ENCODE results near the gene MAP6.

Gene MAP6

DNA sequence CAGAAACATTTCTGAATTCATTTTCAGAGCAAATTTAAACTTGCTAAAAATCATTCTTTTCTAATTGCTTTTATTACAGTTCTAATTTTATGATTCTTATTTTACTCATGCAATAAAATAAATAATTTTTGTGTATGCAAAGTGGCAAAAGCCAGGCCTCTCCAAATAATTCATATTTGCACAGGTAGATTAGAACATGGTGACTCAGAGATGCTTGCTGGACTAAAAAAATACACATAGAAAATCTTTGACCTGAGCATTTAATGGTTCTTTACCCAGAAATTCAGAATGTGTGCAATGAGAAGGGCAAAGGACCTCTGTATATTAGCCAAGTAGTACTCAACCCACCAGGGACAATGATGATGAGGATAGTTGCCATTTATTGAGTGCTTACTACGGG, 15.3 kb downstream of the MAP6 start:
- Histone ChIP-seq H3K9ac (ENCODE audit: low read length) (no peak overlapping the region), H3K4me3 (ENCODE audit: low read depth, low read length) (no peak overlapping the region), H3K27ac (ENCODE audit: low read depth, low read length) (no peak overlapping the region), H2AFZ (ENCODE audit: insufficient read depth, low read length, poor library complexity) (no peak overlapping the region), H4K8ac (ENCODE audit: low read depth, low read length) (no peak overlapping the region), H4K12ac (ENCODE audit: low read depth, low read length) (no peak overlapping the region), H3K4me2 (ENCODE audit: low read length) (no peak overlapping the region), H3K18ac (ENCODE audit: low read length) (no peak overlapping the region), H3K79me2 (ENCODE audit: control insufficient read depth, insufficient read depth, low read length, poor library complexity) (no peaks in the 10 kb centered on the region), H4K91ac (ENCODE audit: low read depth, low read length) (no peak overlapping the region), H3K14ac (ENCODE audit: low read length) (no peak overlapping the region), H2BK12ac (ENCODE audit: low read length) (no peak overlapping the region), H3K4me1 (ENCODE audit: control insufficient read depth in 1 of 2, insufficient read depth in 2 of 2, low read length in 2 of 2) (peaks cover 0 to 3% of the 10 kb centered on the region in 2 experiments), H3K23ac (ENCODE audit: low read length) (no peak overlapping the region), H2AK5ac (ENCODE audit: low read length) (no peak overlapping the region), H3K79me1 (ENCODE audit: low read length) (no peaks in the 10 kb centered on the region), H3K27me3 (ENCODE audit: insufficient read depth, low read length) (no peaks in the 10 kb centered on the region), H3K9me3 (ENCODE audit: insufficient read depth, low read depth, low read length) (no peaks in the 10 kb centered on the region), H3K36me3 (ENCODE audit: control insufficient read depth in 1 of 2, insufficient read depth in 2 of 2, low read length in 2 of 2) (no peaks in the 10 kb centered on the region), H2BK120ac (ENCODE audit: insufficient read depth, low read length, poor library complexity) (no peak overlapping the region), H3K4ac (ENCODE audit: low read depth, low read length) (no peak overlapping the region), H2BK5ac (ENCODE audit: low read depth, low read length, poor library complexity) (no peak overlapping the region)
- no peak for DNase-seq
- no CpG with 5 or more reads among the region's 1 CpG for WGBS (ENCODE audit: extremely low coverage, insufficient coverage, insufficient read length)

DNA sequence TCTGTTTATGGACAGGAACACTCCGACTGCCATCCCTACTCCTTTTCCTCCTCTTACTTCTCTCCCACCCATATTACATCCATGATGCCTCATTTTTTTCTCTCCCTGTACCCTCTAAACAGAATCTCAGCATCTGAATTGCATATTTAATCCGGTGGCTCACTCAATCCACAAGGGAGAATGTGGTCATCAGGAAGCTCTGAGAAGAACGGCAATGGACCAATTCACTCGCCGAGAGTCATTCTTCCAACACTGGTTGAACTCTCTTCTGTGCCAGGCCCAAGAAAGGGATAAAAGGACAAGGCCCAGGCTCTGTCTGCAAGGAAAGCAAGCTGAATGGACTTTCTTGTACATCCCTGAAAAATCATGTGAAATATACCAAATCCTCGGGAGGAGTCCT, 15.9 kb downstream of the MAP6 start:
- Histone ChIP-seq H2BK5ac (ENCODE audit: low read depth, low read length, poor library complexity) (no peak overlapping the region), H3K79me2 (ENCODE audit: control insufficient read depth, insufficient read depth, low read length, poor library complexity) (no peaks in the 10 kb centered on the region), H3K9me3 (ENCODE audit: insufficient read depth, low read depth, low read length) (no peaks in the 10 kb centered on the region), H3K79me1 (ENCODE audit: low read length) (no peaks in the 10 kb centered on the region), H3K4me2 (ENCODE audit: low read length) (no peak overlapping the region), H3K18ac (ENCODE audit: low read length) (no peak overlapping the region), H3K36me3 (ENCODE audit: control insufficient read depth in 1 of 2, insufficient read depth in 2 of 2, low read length in 2 of 2) (no peaks in the 10 kb centered on the region), H4K12ac (ENCODE audit: low read depth, low read length) (no peak overlapping the region), H4K8ac (ENCODE audit: low read depth, low read length) (no peak overlapping the region), H3K4me1 (ENCODE audit: control insufficient read depth in 1 of 2, insufficient read depth in 2 of 2, low read length in 2 of 2) (peaks cover 0 to 3% of the 10 kb centered on the region in 2 experiments), H3K9ac (ENCODE audit: low read length) (no peak overlapping the region), H4K91ac (ENCODE audit: low read depth, low read length) (no peak overlapping the region), H2AK5ac (ENCODE audit: low read length) (no peak overlapping the region), H3K23ac (ENCODE audit: low read length) (no peak overlapping the region), H2BK120ac (ENCODE audit: insufficient read depth, low read length, poor library complexity) (no peak overlapping the region), H3K4me3 (ENCODE audit: low read depth, low read length) (no peak overlapping the region), H3K14ac (ENCODE audit: low read length) (no peak overlapping the region), H3K27ac (ENCODE audit: low read depth, low read length) (no peak overlapping the region), H2AFZ (ENCODE audit: insufficient read depth, low read length, poor library complexity) (no peak overlapping the region), H3K27me3 (ENCODE audit: insufficient read depth, low read length) (no peaks in the 10 kb centered on the region), H2BK12ac (ENCODE audit: low read length) (no peak overlapping the region), H3K4ac (ENCODE audit: low read depth, low read length) (no peak overlapping the region)
- no peak for DNase-seq
- no CpG with 5 or more reads among the region's 6 CpGs for WGBS (ENCODE audit: extremely low coverage, insufficient coverage, insufficient read length)

DNA sequence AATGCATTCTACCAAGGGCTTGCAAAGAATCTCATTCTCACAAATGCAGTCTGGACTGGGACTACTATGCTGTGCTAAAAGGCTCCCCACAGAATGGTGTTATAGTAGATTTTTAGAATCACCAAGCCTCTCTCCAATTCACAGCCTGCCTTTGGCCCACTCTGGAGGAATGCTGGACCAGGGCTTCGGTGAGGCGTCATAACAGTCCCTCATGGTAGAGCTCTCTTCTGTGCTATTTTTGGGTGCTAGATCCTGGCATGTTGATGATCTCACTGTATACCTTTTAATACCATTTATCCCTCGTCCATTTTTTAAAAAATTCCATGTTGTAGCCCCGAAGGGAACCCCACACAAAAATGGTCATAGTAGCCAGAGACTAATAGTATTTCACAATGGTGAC, 17.6 kb downstream of the MAP6 start:
- Histone ChIP-seq H4K91ac (ENCODE audit: low read depth, low read length) (no peak overlapping the region), H3K36me3 (ENCODE audit: control insufficient read depth in 1 of 2, insufficient read depth in 2 of 2, low read length in 2 of 2) (no peaks in the 10 kb centered on the region), H3K4me3 (ENCODE audit: low read depth, low read length) (no peak overlapping the region), H3K23ac (ENCODE audit: low read length) (no peak overlapping the region), H3K27me3 (ENCODE audit: insufficient read depth, low read length) (no peaks in the 10 kb centered on the region), H3K14ac (ENCODE audit: low read length) (no peak overlapping the region), H3K27ac (ENCODE audit: low read depth, low read length) (no peak overlapping the region), H3K18ac (ENCODE audit: low read length) (no peak overlapping the region), H3K79me1 (ENCODE audit: low read length) (no peaks in the 10 kb centered on the region), H2BK12ac (ENCODE audit: low read length) (no peak overlapping the region), H3K79me2 (ENCODE audit: control insufficient read depth, insufficient read depth, low read length, poor library complexity) (no peaks in the 10 kb centered on the region), H4K8ac (ENCODE audit: low read depth, low read length) (no peak overlapping the region), H2BK5ac (ENCODE audit: low read depth, low read length, poor library complexity) (no peak overlapping the region), H3K4me1 (ENCODE audit: control insufficient read depth in 1 of 2, insufficient read depth in 2 of 2, low read length in 2 of 2) (no peaks in the 10 kb centered on the region), H3K4me2 (ENCODE audit: low read length) (no peak overlapping the region), H4K12ac (ENCODE audit: low read depth, low read length) (no peak overlapping the region), H2AFZ (ENCODE audit: insufficient read depth, low read length, poor library complexity) (no peak overlapping the region), H3K9me3 (ENCODE audit: insufficient read depth, low read depth, low read length) (no peaks in the 10 kb centered on the region), H2BK120ac (ENCODE audit: insufficient read depth, low read length, poor library complexity) (no peak overlapping the region), H3K4ac (ENCODE audit: low read depth, low read length) (no peak overlapping the region), H3K9ac (ENCODE audit: low read length) (no peak overlapping the region), H2AK5ac (ENCODE audit: low read length) (no peak overlapping the region)
- WGBS (ENCODE audit: extremely low coverage, insufficient coverage, insufficient read length), result no CpG with 5 or more reads among the region's 4 CpGs
- no peak for DNase-seq

DNA sequence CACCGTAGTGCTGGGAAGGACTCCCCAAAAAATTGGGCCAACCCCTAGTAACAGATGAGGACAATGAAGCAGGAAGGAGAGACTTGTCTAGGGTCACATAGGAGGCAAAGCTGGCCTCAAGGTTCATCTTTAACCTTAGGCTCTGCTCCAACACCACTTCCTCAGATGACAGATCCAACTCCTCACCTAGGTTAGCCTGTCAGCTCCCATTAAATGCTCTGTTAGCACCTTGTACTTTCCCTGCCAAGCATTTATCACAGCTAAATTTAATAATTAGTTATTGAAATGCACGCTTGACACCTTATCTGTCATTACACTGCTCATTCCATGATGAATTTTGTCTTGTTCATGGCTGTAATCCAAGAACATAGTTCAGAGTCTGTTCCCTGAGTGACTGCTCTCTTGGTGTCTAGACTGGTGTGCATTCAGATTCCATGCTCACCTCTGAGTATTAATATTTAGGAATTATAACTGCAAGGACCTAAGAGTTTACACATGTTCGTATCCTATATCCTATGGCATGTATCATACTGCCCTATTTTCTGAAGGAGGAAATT, 18.6 kb downstream of the MAP6 start:
- Histone ChIP-seq H3K4me1 (ENCODE audit: control insufficient read depth in 1 of 2, insufficient read depth in 2 of 2, low read length in 2 of 2) (no peaks in the 10 kb centered on the region), H3K36me3 (ENCODE audit: control insufficient read depth in 1 of 2, insufficient read depth in 2 of 2, low read length in 2 of 2) (no peaks in the 10 kb centered on the region), H3K27me3 (ENCODE audit: insufficient read depth, low read length) (no peaks in the 10 kb centered on the region), H3K27ac (ENCODE audit: low read depth, low read length) (no peak overlapping the region), H2BK5ac (ENCODE audit: low read depth, low read length, poor library complexity) (no peak overlapping the region), H2BK12ac (ENCODE audit: low read length) (no peak overlapping the region), H4K8ac (ENCODE audit: low read depth, low read length) (no peak overlapping the region), H3K23ac (ENCODE audit: low read length) (no peak overlapping the region), H3K4ac (ENCODE audit: low read depth, low read length) (no peak overlapping the region), H3K9me3 (ENCODE audit: insufficient read depth, low read depth, low read length) (no peaks in the 10 kb centered on the region), H2AFZ (ENCODE audit: insufficient read depth, low read length, poor library complexity) (no peak overlapping the region), H3K4me3 (ENCODE audit: low read depth, low read length) (no peak overlapping the region), H4K12ac (ENCODE audit: low read depth, low read length) (no peak overlapping the region), H2BK120ac (ENCODE audit: insufficient read depth, low read length, poor library complexity) (no peak overlapping the region), H3K79me2 (ENCODE audit: control insufficient read depth, insufficient read depth, low read length, poor library complexity) (no peaks in the 10 kb centered on the region), H3K4me2 (ENCODE audit: low read length) (no peak overlapping the region), H3K18ac (ENCODE audit: low read length) (no peak overlapping the region), H4K91ac (ENCODE audit: low read depth, low read length) (no peak overlapping the region), H2AK5ac (ENCODE audit: low read length) (no peak overlapping the region), H3K9ac (ENCODE audit: low read length) (no peak overlapping the region), H3K79me1 (ENCODE audit: low read length) (no peaks in the 10 kb centered on the region), H3K14ac (ENCODE audit: low read length) (no peak overlapping the region)
- WGBS (ENCODE audit: extremely low coverage, insufficient coverage, insufficient read length), result no CpG with 5 or more reads among the region's 3 CpGs
- no peak for DNase-seq

Data from trophoblast cell (in vitro differentiated cells and primary cell).